Stimulated activated CD4-positive, alpha-beta T cell treated with anti-CD3 and anti-CD28 coated beads, Interleukin-1b, Interleukin-23, amount 100 ng/mL, for 1 hour (primary cell): Measurements from ENCODE around the gene RUNDC3A.
"Not testable (repeated sequence)": the region's sequence is repeated elsewhere in the genome, so short reads cannot be mapped to it uniquely, and the experiment has no call there.

Experiments used
- DNase-seq, 2 donors: peaks; one replicate each; pipeline ENCODE4 v3.0.0-alpha.2; 2020; ENCODE audit warnings: low read depth in 2 of 2

The RUNDC3A gene

GRCh38 chr17:44318077-44318892 is 9.9 kb downstream of the RUNDC3A start:
- no peak for DNase-seq

- DNase-seq, result no peak
Measured at GRCh38 chr17:44320066-44320465, 11.7 kb downstream of the RUNDC3A start.

- no peak for DNase-seq
Measured at GRCh38 chr17:44321246-44322120, 13.1 kb downstream of the RUNDC3A start.

GRCh38 chr17:44322236-44322895 is 14.0 kb downstream of the RUNDC3A start:
- DNase-seq, result no peak

- no peak for DNase-seq
Measured at GRCh38 chr17:44323359-44324091, 15.1 kb downstream of the RUNDC3A start.

GRCh38 chr17:44324092-44324570 is 15.7 kb downstream of the RUNDC3A start:
- DNase-seq, result no peak

GRCh38 chr17:44324571-44325275 is 16.3 kb downstream of the RUNDC3A start, which contains the start of gene SLC25A39:
SLC25A39 (minus strand) TSS chr17:44324823; CDS start chr17:44323562, 1,261 bp downstream.
- DNase-seq, result peak; percentile 91 to 92

- DNase-seq, result peak; percentile 81 to 86
Measured at GRCh38 chr17:44326861-44327444, 18.6 kb downstream of the RUNDC3A start.

- no peak for DNase-seq
Measured at GRCh38 chr17:44327715-44328449, 19.5 kb downstream of the RUNDC3A start.

- not testable (repeated sequence) for DNase-seq
Measured at GRCh38 chr17:44329516-44329915, 21.1 kb downstream of the RUNDC3A start.

GRCh38 chr17:44330263-44330662 is 21.9 kb downstream of the RUNDC3A start:
- not testable (repeated sequence) for DNase-seq

GRCh38 chr17:44331249-44331760 is 22.9 kb downstream of the RUNDC3A start:
- DNase-seq, result peak; percentile 30 to 39

GRCh38 chr17:44333371-44333770 is 25.0 kb downstream of the RUNDC3A start:
- DNase-seq, result no peak

GRCh38 chr17:44334315-44334714 is 25.9 kb downstream of the RUNDC3A start:
- no peak for DNase-seq

GRCh38 chr17:44334727-44335126 is 26.3 kb downstream of the RUNDC3A start:
- DNase-seq, result no peak

GRCh38 chr17:44335564-44335963 is 27.2 kb downstream of the RUNDC3A start:
- DNase-seq, result no peak

GRCh38 chr17:44335968-44336367 is 27.6 kb downstream of the RUNDC3A start:
- DNase-seq, result no peak

- DNase-seq, result no peak
Measured at GRCh38 chr17:44338702-44339101, 30.3 kb downstream of the RUNDC3A start.

- DNase-seq, result not testable (repeated sequence)
Measured at GRCh38 chr17:44340553-44340952, 32.2 kb downstream of the RUNDC3A start.
